Cardiac muscle cell (in vitro differentiated cells and primary cell): ENCODE measurements around the gene MRGPRE. TPM values are rescaled to one million over a fixed set of nuclear protein-coding genes. Genes with fewer than 3 reads are reported as not detected.

Experiments
- DNase-seq, 2 donors: peaks; one replicate each; pipeline versions ENCODE4 v3.0.0 to v3.0.0-alpha.2; 2010 to 2017; ENCODE audit warnings: low read depth in 1 of 2, low spot score in 1 of 2
- H3K27ac ChIP-seq: fragments of 200-600 bp; sonication (generic); 2 replicates; pipeline ENCODE4 v1.5.1; 2016
- H3K27me3 ChIP-seq: fragments of 200-600 bp; sonication (generic); 2 replicates; pipeline ENCODE4 v1.6.0; 2016; ENCODE audit warnings: control low read depth
- H3K36me3 ChIP-seq: fragments of 200-600 bp; sonication (generic); 2 replicates; pipeline ENCODE4 v1.5.1; 2016; ENCODE audit warnings: control low read depth
- H3K4me1 ChIP-seq: fragments of 200-600 bp; sonication (generic); 2 replicates; pipeline ENCODE4 v1.8.1; 2017; ENCODE audit warnings: low read depth, mild to moderate bottlenecking, mixed run types
- H3K4me3 ChIP-seq: fragments of 200-600 bp; sonication (generic); 2 replicates; pipeline ENCODE4 v1.5.1; 2016; ENCODE audit warnings: mild to moderate bottlenecking
- H3K9me3 ChIP-seq: fragments of 200-600 bp; sonication (generic); 2 replicates; pipeline ENCODE4 v1.5.1; 2017; ENCODE audit warnings: low read depth, mild to moderate bottlenecking, control low read depth
- CTCF ChIP-seq: IDR thresholded peaks from 2 replicates; pipeline ENCODE4 v1.5.1; 2012; ENCODE audit warnings: low read depth, mild to moderate bottlenecking, low read length
- polyA plus RNA-seq: library from polyadenylated mRNA; unstranded; fragments of >200 nt; fragmentation: Nextera tagmentation; extraction: Ambion mirVana; gene quantifications from 2 replicates; pipeline ENCODE4 v1.2.1, GENCODE V29; 2016
- total RNA-seq: library from RNA; depleted of rRNA; stranded (reverse); fragments of >200 nt; gene quantifications from 2 replicates; pipeline ENCODE4 v1.2.3, GENCODE V29; 2016

Gene MRGPRE
- total and polyA plus RNA-seq, 2 experiments from 2014 or later, result not detected

DNA sequence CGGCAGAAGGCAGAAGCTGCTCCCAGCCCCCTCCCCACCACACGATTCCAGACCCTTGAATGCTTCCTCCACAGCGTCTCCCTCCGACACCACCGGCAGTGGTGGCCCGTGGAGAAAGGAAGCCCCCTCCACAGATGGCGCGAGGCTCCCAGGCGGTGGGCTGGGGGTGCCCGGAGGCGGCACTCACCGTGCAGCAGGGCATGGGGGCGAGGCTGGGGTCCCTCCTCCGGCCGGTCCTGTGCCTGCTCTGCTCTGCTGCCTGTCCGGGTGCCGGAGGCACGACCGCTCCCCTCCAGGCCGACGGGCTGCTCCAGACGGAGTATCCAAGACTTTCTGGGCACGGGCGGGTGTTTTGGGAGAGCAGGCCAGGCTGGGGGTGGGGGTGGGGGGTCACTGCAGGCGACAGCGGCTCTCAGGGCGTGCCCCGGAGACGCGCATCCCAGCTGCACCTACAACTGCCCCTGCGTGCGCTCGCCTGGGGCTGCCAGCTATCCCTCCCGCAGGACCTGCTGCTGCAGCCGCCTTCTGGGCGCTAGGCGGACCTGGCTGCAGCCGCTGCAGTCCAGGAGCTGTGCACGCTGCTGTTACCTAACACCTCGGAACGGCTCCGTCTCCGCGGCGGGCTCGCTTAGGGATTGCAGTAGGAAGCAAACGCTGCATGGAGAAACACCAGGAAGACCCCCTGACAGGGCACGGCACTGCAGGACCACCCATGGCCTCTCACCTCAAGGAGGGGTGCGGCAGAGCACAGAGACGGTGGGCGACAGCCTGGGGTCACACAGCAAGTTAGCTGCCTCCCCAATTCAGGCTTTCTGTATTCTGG is 28.8 kb downstream of the MRGPRE start:
- H3K9me3 ChIP-seq, result no peaks in the 10 kb centered on the region
- peak; percentile 5 for TF ChIP-seq CTCF
- no peaks in the 10 kb centered on the region for H3K4me1 ChIP-seq
- peak; percentile 25 to 73 for DNase-seq
- peaks cover 75% of the 10 kb centered on the region for H3K27me3 ChIP-seq
- H3K36me3 ChIP-seq, result no peaks in the 10 kb centered on the region
- H3K4me3 ChIP-seq, result peak overlapping the region; percentile 11
- H3K27ac ChIP-seq, result no peak overlapping the region

- no peaks in the 10 kb centered on the region for H3K36me3 ChIP-seq
- no peak for DNase-seq
- no peak for TF ChIP-seq CTCF
- no peaks in the 10 kb centered on the region for H3K9me3 ChIP-seq
- H3K4me3 ChIP-seq, result no peak overlapping the region
- no peak overlapping the region for H3K27ac ChIP-seq
- no peaks in the 10 kb centered on the region for H3K4me1 ChIP-seq
- H3K27me3 ChIP-seq, result peaks cover 72% of the 10 kb centered on the region
Measured at GRCh38 chr11:3202759-3203158, 29.5 kb downstream of the MRGPRE start.

DNA sequence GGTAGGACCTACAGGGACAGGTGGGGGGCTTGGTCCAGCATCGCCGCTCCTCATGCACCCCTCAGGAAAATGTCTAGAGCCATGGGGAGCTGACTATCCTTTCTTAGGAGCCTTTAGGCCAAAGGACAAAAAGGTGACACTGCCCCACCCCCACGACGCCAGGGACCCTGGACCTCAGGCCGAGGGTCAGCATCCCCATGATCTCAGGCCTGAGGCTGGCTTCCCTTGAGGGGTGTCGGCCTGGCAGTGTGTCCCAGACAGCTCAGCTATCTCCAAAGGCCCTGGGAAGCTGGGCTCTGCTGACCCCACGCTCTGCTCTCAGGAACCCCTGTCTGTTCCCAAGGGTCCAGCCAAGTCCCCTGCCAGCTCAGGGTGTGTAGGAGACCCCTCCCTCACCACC is 29.9 kb downstream of the MRGPRE start:
- Histone ChIP-seq H3K4me3 (no peak overlapping the region), H3K9me3 (no peaks in the 10 kb centered on the region), H3K36me3 (no peaks in the 10 kb centered on the region), H3K27ac (no peak overlapping the region), H3K27me3 (peaks cover 75% of the 10 kb centered on the region), H3K4me1 (no peaks in the 10 kb centered on the region)
- no peak for DNase-seq
- no peak for TF ChIP-seq CTCF

GRCh38 chr11:3201677-3202181 is 30.5 kb downstream of the MRGPRE start:
- no peaks in the 10 kb centered on the region for H3K36me3 ChIP-seq
- TF ChIP-seq CTCF, result no peak
- peaks cover 75% of the 10 kb centered on the region for H3K27me3 ChIP-seq
- H3K4me1 ChIP-seq, result no peaks in the 10 kb centered on the region
- H3K9me3 ChIP-seq, result no peaks in the 10 kb centered on the region
- no peak overlapping the region for H3K4me3 ChIP-seq
- no peak for DNase-seq
- no peak overlapping the region for H3K27ac ChIP-seq

DNA sequence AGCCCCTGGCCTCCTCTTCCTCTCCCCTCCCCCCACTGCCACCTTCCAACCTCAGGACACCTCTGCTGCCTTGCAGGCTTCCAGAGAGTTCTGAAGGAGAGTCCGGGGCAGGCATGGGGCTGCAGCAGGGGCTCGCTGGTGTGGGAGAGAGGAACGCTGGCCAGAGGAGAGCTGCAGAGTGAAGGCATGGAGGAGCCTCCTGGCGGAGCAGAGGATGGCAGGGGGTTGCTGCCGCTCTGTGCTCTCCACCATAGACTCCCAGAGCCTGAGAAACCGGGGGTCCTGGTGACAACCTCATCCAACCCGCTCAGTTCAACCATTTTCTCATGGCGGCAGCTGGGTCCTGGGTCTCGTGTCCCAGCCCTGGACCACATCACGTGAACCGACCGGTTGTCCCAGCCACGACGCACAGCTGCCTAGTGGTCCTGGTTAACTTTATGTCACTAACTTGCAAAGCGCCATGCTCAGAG is 31.1 kb downstream of the MRGPRE start:
- TF ChIP-seq CTCF, result no peak
- Histone ChIP-seq H3K4me1 (no peaks in the 10 kb centered on the region), H3K36me3 (no peaks in the 10 kb centered on the region), H3K9me3 (no peaks in the 10 kb centered on the region), H3K27ac (no peak overlapping the region), H3K4me3 (no peak overlapping the region), H3K27me3 (peaks cover 71% of the 10 kb centered on the region)
- no peak for DNase-seq
